ENCODE data around the gene CIAO1. TPM values are rescaled to one million over a fixed set of nuclear protein-coding genes. Genes with fewer than 3 reads are reported as not detected.
"Not testable (repeated sequence)": the region's sequence is repeated elsewhere in the genome, so short reads cannot be mapped to it uniquely, and the experiment has no call there.

Gene CIAO1
- total RNA-seq, 1 donor: 126 TPM

GRCh38 chr2:96253006-96253405 lies 13.0 kb upstream of the CIAO1 start:
- Histone ChIP-seq H3K4me2 (ENCODE audit: insufficient read depth, low read length) (no peak overlapping the region), H3K4me3 (ENCODE audit: insufficient read depth, low read length) (no peak overlapping the region), H2AFZ (ENCODE audit: low read length) (no peak overlapping the region), H3K27ac (ENCODE audit: low read depth, low read length) (no peak overlapping the region), H3K27me3 (ENCODE audit: insufficient read depth, low read length) (no peaks in the 10 kb centered on the region), H3K4me1 (ENCODE audit: insufficient read depth, low read length) (peaks cover 30% of the 10 kb centered on the region), H3K36me3 (ENCODE audit: insufficient read depth, low read length) (peaks cover 48% of the 10 kb centered on the region), H3K9me3 (ENCODE audit: low read depth, low read length) (no peaks in the 10 kb centered on the region), H3K79me2 (ENCODE audit: insufficient read depth, low read length) (peaks cover 53% of the 10 kb centered on the region), H4K20me1 (ENCODE audit: insufficient read depth, low read length) (no peaks in the 10 kb centered on the region)
- TF ChIP-seq CTCF (IDR thresholded peaks at IDR 0.05; ENCODE audit: extremely low read depth, low read depth, low read length): no peak
- DNase-seq (ENCODE audit: insufficient read length, low spot score, missing footprints): no peak

GRCh38 chr2:96254571-96254970 lies 11.5 kb upstream of the CIAO1 start:
- H3K36me3 ChIP-seq (ENCODE audit: insufficient read depth, low read length): peaks cover 49% of the 10 kb centered on the region
- no peak overlapping the region for H2AFZ ChIP-seq (ENCODE audit: low read length)
- no peak for DNase-seq (ENCODE audit: insufficient read length, low spot score, missing footprints)
- peaks cover 43% of the 10 kb centered on the region for H3K4me1 ChIP-seq (ENCODE audit: insufficient read depth, low read length)
- no peak for TF ChIP-seq CTCF (IDR thresholded peaks at IDR 0.05; ENCODE audit: extremely low read depth, low read depth, low read length)
- peaks cover 7% of the 10 kb centered on the region for H4K20me1 ChIP-seq (ENCODE audit: insufficient read depth, low read length)
- peaks cover 69% of the 10 kb centered on the region for H3K79me2 ChIP-seq (ENCODE audit: insufficient read depth, low read length)
- H3K4me2 ChIP-seq (ENCODE audit: insufficient read depth, low read length): no peak overlapping the region
- H3K27me3 ChIP-seq (ENCODE audit: insufficient read depth, low read length): no peaks in the 10 kb centered on the region
- no peaks in the 10 kb centered on the region for H3K9me3 ChIP-seq (ENCODE audit: low read depth, low read length)
- no peak overlapping the region for H3K4me3 ChIP-seq (ENCODE audit: insufficient read depth, low read length)
- no peak overlapping the region for H3K27ac ChIP-seq (ENCODE audit: low read depth, low read length)

GRCh38 chr2:96256611-96257113 lies 9.4 kb upstream of the CIAO1 start:
- H4K20me1 ChIP-seq (ENCODE audit: insufficient read depth, low read length): peaks cover 23% of the 10 kb centered on the region
- no peaks in the 10 kb centered on the region for H3K27me3 ChIP-seq (ENCODE audit: insufficient read depth, low read length)
- peaks cover 53% of the 10 kb centered on the region for H3K36me3 ChIP-seq (ENCODE audit: insufficient read depth, low read length)
- H3K4me2 ChIP-seq (ENCODE audit: insufficient read depth, low read length): no peak overlapping the region
- peaks cover 85% of the 10 kb centered on the region for H3K79me2 ChIP-seq (ENCODE audit: insufficient read depth, low read length)
- no peaks in the 10 kb centered on the region for H3K9me3 ChIP-seq (ENCODE audit: low read depth, low read length)
- TF ChIP-seq CTCF (IDR thresholded peaks at IDR 0.05; ENCODE audit: extremely low read depth, low read depth, low read length): no peak
- H3K4me1 ChIP-seq (ENCODE audit: insufficient read depth, low read length): peaks cover 47% of the 10 kb centered on the region
- no peak overlapping the region for H2AFZ ChIP-seq (ENCODE audit: low read length)
- no peak overlapping the region for H3K27ac ChIP-seq (ENCODE audit: low read depth, low read length)
- DNase-seq (ENCODE audit: insufficient read length, low spot score, missing footprints): no peak
- H3K4me3 ChIP-seq (ENCODE audit: insufficient read depth, low read length): no peak overlapping the region

GRCh38 chr2:96257744-96258143 lies 8.3 kb upstream of the CIAO1 start:
- peaks cover 26% of the 10 kb centered on the region for H4K20me1 ChIP-seq (ENCODE audit: insufficient read depth, low read length)
- peaks cover 46% of the 10 kb centered on the region for H3K4me1 ChIP-seq (ENCODE audit: insufficient read depth, low read length)
- not testable (repeated sequence) for DNase-seq (ENCODE audit: insufficient read length, low spot score, missing footprints); H3K4me2 ChIP-seq (ENCODE audit: insufficient read depth, low read length); H3K9me3 ChIP-seq (ENCODE audit: low read depth, low read length); H3K4me3 ChIP-seq (ENCODE audit: insufficient read depth, low read length); H3K27me3 ChIP-seq (ENCODE audit: insufficient read depth, low read length); H2AFZ ChIP-seq (ENCODE audit: low read length)
- peaks cover 45% of the 10 kb centered on the region for H3K36me3 ChIP-seq (ENCODE audit: insufficient read depth, low read length)
- peak overlapping the region; percentile 93 for H3K27ac ChIP-seq (ENCODE audit: low read depth, low read length)
- H3K79me2 ChIP-seq (ENCODE audit: insufficient read depth, low read length): peaks cover 92% of the 10 kb centered on the region

Measured in osteoblast (primary cell).